ENCODE data around the gene ITGA2. TPM values are rescaled to one million over a fixed set of nuclear protein-coding genes. Genes with fewer than 3 reads are reported as not detected.
"Not testable (repeated sequence)": the region's sequence is repeated elsewhere in the genome, so short reads cannot be mapped to it uniquely, and the experiment has no call there.

Gene ITGA2
- total RNA-seq, 2 donors from 2014 or later: 0.79 to 1.7 TPM

- ATAC-seq (replicated peaks in 1 of 2) (no peak), DNase-seq (no peak)
- H3K27ac Mint-ChIP-seq: no peak overlapping the region
- H3K4me1 Mint-ChIP-seq (ENCODE audit: low read depth): no peaks in the 10 kb centered on the region
- H3K9me3 Mint-ChIP-seq: peaks cover 7 to 12% of the 10 kb centered on the region in 2 donors
- H3K27me3 Mint-ChIP-seq (ENCODE audit: low read depth): peaks cover 22% of the 10 kb centered on the region
- peaks cover 4% of the 10 kb centered on the region in 2 donors for H3K36me3 Mint-ChIP-seq (ENCODE audit: insufficient read depth in 2 of 2)
- no peak overlapping the region for H3K4me3 Mint-ChIP-seq
These were observed 25.0 kb upstream of the ITGA2 start for GRCh38 chr5:52964138-52964537.

GRCh38 chr5:52976157-52976556 is 13.0 kb upstream of the ITGA2 start:
- H3K9me3 Mint-ChIP-seq, H3K4me3 Mint-ChIP-seq: not testable (repeated sequence)

GRCh38 chr5:52977264-52977897 is 11.8 kb upstream of the ITGA2 start:
- peaks cover 3 to 4% of the 10 kb centered on the region in 2 donors for H3K9me3 Mint-ChIP-seq
- ATAC-seq (replicated peaks in 1 of 2) (no peak), DNase-seq (no peak)
- no peaks in the 10 kb centered on the region for H3K4me1 Mint-ChIP-seq (ENCODE audit: low read depth)
- no peak overlapping the region for H3K4me3 Mint-ChIP-seq
- peaks cover 7 to 10% of the 10 kb centered on the region in 2 donors for H3K36me3 Mint-ChIP-seq (ENCODE audit: insufficient read depth in 2 of 2)
- H3K27me3 Mint-ChIP-seq (ENCODE audit: low read depth): peaks cover 48% of the 10 kb centered on the region
- no peak overlapping the region for H3K27ac Mint-ChIP-seq

More at GRCh38 chr5:52976157-52976556, 13.0 kb upstream of the ITGA2 start:
- H3K27ac Mint-ChIP-seq; DNase-seq; ATAC-seq (replicated peaks in 1 of 2); H3K4me1 Mint-ChIP-seq (ENCODE audit: low read depth): not testable (repeated sequence)
- H3K36me3 Mint-ChIP-seq (ENCODE audit: insufficient read depth in 2 of 2): peaks cover 9 to 10% of the 10 kb centered on the region in 2 donors
- peaks cover 50% of the 10 kb centered on the region for H3K27me3 Mint-ChIP-seq (ENCODE audit: low read depth)

GRCh38 chr5:52981507-52981906 is 7.6 kb upstream of the ITGA2 start:
- ATAC-seq (replicated peaks in 1 of 2) (no peak), DNase-seq (no peak)
- Mint-ChIP-seq H3K9me3 (peaks cover 0 to 1% of the 10 kb centered on the region in 2 donors), H3K27ac (no peak overlapping the region), H3K4me1 (ENCODE audit: low read depth) (peaks cover 5% of the 10 kb centered on the region), H3K4me3 (no peak overlapping the region), H3K27me3 (ENCODE audit: low read depth) (peaks cover 60% of the 10 kb centered on the region), H3K36me3 (ENCODE audit: insufficient read depth in 2 of 2) (peaks cover 5 to 6% of the 10 kb centered on the region in 2 donors)

- peaks cover 21% of the 10 kb centered on the region for H3K4me1 Mint-ChIP-seq (ENCODE audit: low read depth)
- peaks cover 0 to 1% of the 10 kb centered on the region in 2 donors for H3K36me3 Mint-ChIP-seq (ENCODE audit: insufficient read depth in 2 of 2)
- H3K4me3 Mint-ChIP-seq: no peak overlapping the region
- peak overlapping the region; percentile 0 for H3K27ac Mint-ChIP-seq
- DNase-seq: no peak
- no peak for ATAC-seq (replicated peaks in 1 of 2)
- peaks cover 0 to 1% of the 10 kb centered on the region in 2 donors for H3K9me3 Mint-ChIP-seq
- peaks cover 72% of the 10 kb centered on the region for H3K27me3 Mint-ChIP-seq (ENCODE audit: low read depth)
These were observed 5.2 kb upstream of the ITGA2 start for GRCh38 chr5:52983731-52984636.

GRCh38 chr5:52985306-52985705 is 3.8 kb upstream of the ITGA2 start:
- ATAC-seq (replicated peaks in 1 of 2) (no peak), DNase-seq (no peak)
- Mint-ChIP-seq H3K4me3 (no peak overlapping the region), H3K27me3 (ENCODE audit: low read depth) (peaks cover 65% of the 10 kb centered on the region), H3K9me3 (no peaks in the 10 kb centered on the region), H3K4me1 (ENCODE audit: low read depth) (peaks cover 21% of the 10 kb centered on the region), H3K36me3 (ENCODE audit: insufficient read depth in 2 of 2) (no peaks in the 10 kb centered on the region), H3K27ac (no peak overlapping the region)

GRCh38 chr5:52987711-52988331 is 1.3 kb upstream of the ITGA2 start:
- Mint-ChIP-seq H3K4me1 (ENCODE audit: low read depth) (peaks cover 21% of the 10 kb centered on the region), H3K9me3 (no peaks in the 10 kb centered on the region), H3K4me3 (peak overlapping the region; percentile 13 to 78), H3K36me3 (ENCODE audit: insufficient read depth in 2 of 2) (no peaks in the 10 kb centered on the region), H3K27me3 (ENCODE audit: low read depth) (peaks cover 62% of the 10 kb centered on the region), H3K27ac (no peak overlapping the region)
- peak; percentile 50 to 55 for ATAC-seq (replicated peaks in 1 of 2)
- DNase-seq: peak in 1 of 2 donors; percentile 17

- no peaks in the 10 kb centered on the region for H3K9me3 Mint-ChIP-seq
- peaks cover 61% of the 10 kb centered on the region for H3K27me3 Mint-ChIP-seq (ENCODE audit: low read depth)
- ATAC-seq (replicated peaks in 1 of 2) (peak in 1 of 2 donors; percentile 30), DNase-seq (no peak)
- H3K4me3 Mint-ChIP-seq: peak overlapping the region; percentile 74 to 78
- H3K27ac Mint-ChIP-seq: no peak overlapping the region
- peaks cover 20% of the 10 kb centered on the region for H3K4me1 Mint-ChIP-seq (ENCODE audit: low read depth)
- no peaks in the 10 kb centered on the region for H3K36me3 Mint-ChIP-seq (ENCODE audit: insufficient read depth in 2 of 2)
These were observed 672 bp upstream of the ITGA2 start for GRCh38 chr5:52988335-52989024.

- H3K9me3 Mint-ChIP-seq: no peaks in the 10 kb centered on the region
- peak overlapping the region; percentile 76 to 77 for H3K4me3 Mint-ChIP-seq
- ATAC-seq (replicated peaks in 1 of 2) (peak; percentile 46 to 51), DNase-seq (peak; percentile 29 to 41)
- no peak overlapping the region for H3K27ac Mint-ChIP-seq
- peaks cover 49% of the 10 kb centered on the region for H3K27me3 Mint-ChIP-seq (ENCODE audit: low read depth)
- no peaks in the 10 kb centered on the region for H3K36me3 Mint-ChIP-seq (ENCODE audit: insufficient read depth in 2 of 2)
- H3K4me1 Mint-ChIP-seq (ENCODE audit: low read depth): peaks cover 16% of the 10 kb centered on the region
These were observed 802 bp downstream of the ITGA2 start for GRCh38 chr5:52989781-52990527.

- Mint-ChIP-seq H3K9me3 (no peaks in the 10 kb centered on the region), H3K4me3 (no peak overlapping the region), H3K4me1 (ENCODE audit: low read depth) (peaks cover 16% of the 10 kb centered on the region), H3K27ac (no peak overlapping the region), H3K27me3 (ENCODE audit: low read depth) (peaks cover 45% of the 10 kb centered on the region), H3K36me3 (ENCODE audit: insufficient read depth in 2 of 2) (no peaks in the 10 kb centered on the region)
- DNase-seq (no peak), ATAC-seq (replicated peaks in 1 of 2) (no peak)
These were observed 1.4 kb downstream of the ITGA2 start for GRCh38 chr5:52990528-52990925.

GRCh38 chr5:52993367-52993766 is 4.2 kb downstream of the ITGA2 start:
- H3K9me3 Mint-ChIP-seq: no peaks in the 10 kb centered on the region
- peaks cover 26% of the 10 kb centered on the region for H3K27me3 Mint-ChIP-seq (ENCODE audit: low read depth)
- H3K4me3 Mint-ChIP-seq: no peak overlapping the region

GRCh38 chr5:52994266-52994665 is 5.1 kb downstream of the ITGA2 start:
- no peak for ATAC-seq (replicated peaks in 1 of 2)
- Mint-ChIP-seq H3K9me3 (no peaks in the 10 kb centered on the region), H3K36me3 (ENCODE audit: insufficient read depth in 2 of 2) (no peaks in the 10 kb centered on the region), H3K4me1 (ENCODE audit: low read depth) (no peaks in the 10 kb centered on the region), H3K4me3 (no peak overlapping the region), H3K27ac (no peak overlapping the region), H3K27me3 (ENCODE audit: low read depth) (peaks cover 26% of the 10 kb centered on the region)
- DNase-seq: no peak

More at GRCh38 chr5:52993367-52993766, 4.2 kb downstream of the ITGA2 start:
- Mint-ChIP-seq H3K27ac (no peak overlapping the region), H3K4me1 (ENCODE audit: low read depth) (peaks cover 4% of the 10 kb centered on the region), H3K36me3 (ENCODE audit: insufficient read depth in 2 of 2) (no peaks in the 10 kb centered on the region)
- ATAC-seq (replicated peaks in 1 of 2) (no peak), DNase-seq (no peak)
